Hepatocyte (in vitro differentiated cells): Measurements from ENCODE around the gene TESK1. TPM values are rescaled to one million over a fixed set of nuclear protein-coding genes. Genes with fewer than 3 reads are reported as not detected.

ENCODE experiments used
- DNase-seq: peaks from one replicate; pipeline ENCODE4 v3.0.0-alpha.2; 2016; ENCODE audit warnings: low spot score
- H2AFZ ChIP-seq: fragments of 200-600 bp; sonication (generic); 2 replicates; pipeline ENCODE4 v1.6.0; 2016; ENCODE audit warnings: antibody characterized with exemption, mild to moderate bottlenecking
- H3K27ac ChIP-seq: fragments of 200-600 bp; sonication (generic); 2 replicates; pipeline ENCODE4 v1.5.1; 2016; ENCODE audit warnings: mild to moderate bottlenecking
- H3K27me3 ChIP-seq: fragments of 200-600 bp; sonication (generic); 2 replicates; pipeline ENCODE4 v1.6.1; 2016
- H3K36me3 ChIP-seq: fragments of 200-600 bp; sonication (generic); replicated peaks from 2 replicates; pipeline ENCODE4 v1.5.1; 2016; ENCODE audit warnings: low read depth; ENCODE audit not compliant: insufficient read depth
- H3K4me1 ChIP-seq: fragments of 200-600 bp; sonication (generic); 2 replicates; pipeline ENCODE4 v1.5.1; 2016; ENCODE audit warnings: mild to moderate bottlenecking, moderate library complexity; ENCODE audit not compliant: insufficient read depth
- H3K4me2 ChIP-seq: fragments of 200-600 bp; sonication (generic); 2 replicates; pipeline ENCODE4 v1.6.0; 2016
- H3K4me3 ChIP-seq: fragments of 200-600 bp; sonication (generic); 2 replicates; pipeline ENCODE4 v1.5.1; 2016; ENCODE audit warnings: mild to moderate bottlenecking
- H3K79me2 ChIP-seq: fragments of 200-600 bp; sonication (generic); 2 replicates; pipeline ENCODE4 v1.6.0; 2017; ENCODE audit warnings: mild to moderate bottlenecking
- H3K9me2 ChIP-seq: fragments of 200-600 bp; sonication (generic); replicated peaks from 2 replicates; pipeline ENCODE4 v1.6.0; 2017; ENCODE audit warnings: mild to moderate bottlenecking; ENCODE audit not compliant: insufficient read depth
- H3K9me3 ChIP-seq: fragments of 200-600 bp; sonication (generic); 2 replicates; pipeline ENCODE4 v1.5.1; 2016; ENCODE audit warnings: low read depth, mild to moderate bottlenecking
- H4K20me1 ChIP-seq: fragments of 200-600 bp; sonication (generic); 2 replicates; pipeline ENCODE4 v1.6.0; 2016; ENCODE audit warnings: mild to moderate bottlenecking; ENCODE audit not compliant: insufficient read depth, poor library complexity, severe bottlenecking
- EZH2 ChIP-seq: fragments of 200-600 bp; sonication (generic); IDR thresholded peaks from 2 replicates; pipeline ENCODE4 v1.6.1; 2016; ENCODE audit warnings: antibody characterized with exemption, mild to moderate bottlenecking, borderline replicate concordance
- EZH2phosphoT487 ChIP-seq: fragments of 200-600 bp; sonication (generic); IDR thresholded peaks from one replicate; pipeline ENCODE4 v1.6.1; 2018; ENCODE audit warnings: antibody characterized with exemption, mild to moderate bottlenecking, low read depth, moderate library complexity; ENCODE audit not compliant: unreplicated experiment, severe bottlenecking
- WGBS: methylation state at CpG from one replicate; pipeline ENCODE4 v1.1.6; 2016; ENCODE audit warnings: low lambda C conversion rate; ENCODE audit errors: missing lambda C conversion rate; 5-methylcytosine and 5-hydroxymethylcytosine counted together
- polyA plus RNA-seq: library from polyadenylated mRNA; unstranded; fragments of >200 nt; fragmentation: Nextera tagmentation; extraction: Ambion mirVana; gene quantifications from 2 replicates; pipeline ENCODE4 v1.2.1, GENCODE V29; 2016
- total RNA-seq: library from RNA; depleted of rRNA; stranded (reverse); fragments of >200 nt; gene quantifications from 2 replicates; pipeline ENCODE4 v1.2.3, GENCODE V29; 2014
- TF ChIP-seq, protein P1 (sequence below): fragments of 200-600 bp; sonication (generic); IDR thresholded peaks from 2 replicates; pipeline ENCODE4 v1.5.1; 2016; ENCODE audit warnings: antibody characterized with exemption, mild to moderate bottlenecking; ENCODE audit not compliant: poor library complexity

Gene TESK1
- total and polyA plus RNA-seq, 2 experiments from 2014 or later: 17.4 to 30.3 TPM

DNA sequence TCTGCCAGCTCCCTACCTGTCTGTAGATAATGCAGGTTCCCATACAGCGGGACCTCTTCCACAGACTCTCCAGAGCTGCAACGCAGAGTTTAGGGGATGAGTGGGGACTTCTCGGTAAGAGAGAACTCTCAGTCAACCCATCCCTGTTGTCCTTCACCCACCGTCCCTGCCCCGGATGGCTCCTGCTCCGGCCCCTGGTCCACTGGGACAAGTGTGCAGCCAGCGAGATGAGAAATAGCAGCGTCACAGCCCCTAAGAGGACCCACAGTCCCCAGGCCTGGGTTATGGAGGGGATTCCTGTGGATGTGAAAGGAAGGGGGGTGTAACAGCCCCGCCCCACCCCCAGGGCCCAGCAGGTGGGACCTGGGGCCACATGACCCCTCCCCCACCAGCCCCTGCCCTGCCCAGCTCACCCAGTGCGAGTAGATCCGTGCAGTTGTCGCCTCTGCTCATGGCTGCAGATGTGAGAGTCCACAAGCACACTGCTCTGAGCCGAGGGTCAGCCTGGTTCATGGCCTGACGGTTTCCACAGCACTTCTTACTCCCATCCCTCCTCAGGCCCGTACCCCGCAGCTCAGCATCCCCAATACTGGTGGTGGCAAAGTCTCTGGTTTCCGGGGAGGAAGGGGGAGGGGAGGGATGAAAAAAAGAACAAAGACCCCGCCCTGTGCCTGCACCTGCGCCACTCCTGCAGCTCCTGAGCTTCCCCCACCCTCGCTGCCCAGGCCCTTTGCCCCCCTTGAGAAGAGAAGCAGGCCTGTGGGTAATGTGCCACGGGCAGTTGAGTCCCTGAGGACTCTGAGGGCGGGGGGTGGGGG lies 45.5 kb downstream of the TESK1 start, which contains the start of gene SIT1:
TSS of gene SIT1 (minus strand) at position 591 of the 818 bp plus-strand sequence. CDS start at position 513, 78 bp downstream.
- no peaks in the 10 kb centered on the region for H3K79me2 ChIP-seq
- no peaks in the 10 kb centered on the region for H3K27me3 ChIP-seq
- no peaks in the 10 kb centered on the region for H3K36me3 ChIP-seq
- H3K4me1 ChIP-seq: peaks cover 13% of the 10 kb centered on the region
- no peak within 1 kb of the TSS for H2AFZ ChIP-seq
- DNase-seq: no peak
- H3K9me2 ChIP-seq: no peaks in the 10 kb centered on the region
- WGBS: 76% methylated on average over 21 of the region's 22 CpGs
- H3K4me3 ChIP-seq: no peak within 1 kb of the TSS
- TF ChIP-seq, protein P1, sequence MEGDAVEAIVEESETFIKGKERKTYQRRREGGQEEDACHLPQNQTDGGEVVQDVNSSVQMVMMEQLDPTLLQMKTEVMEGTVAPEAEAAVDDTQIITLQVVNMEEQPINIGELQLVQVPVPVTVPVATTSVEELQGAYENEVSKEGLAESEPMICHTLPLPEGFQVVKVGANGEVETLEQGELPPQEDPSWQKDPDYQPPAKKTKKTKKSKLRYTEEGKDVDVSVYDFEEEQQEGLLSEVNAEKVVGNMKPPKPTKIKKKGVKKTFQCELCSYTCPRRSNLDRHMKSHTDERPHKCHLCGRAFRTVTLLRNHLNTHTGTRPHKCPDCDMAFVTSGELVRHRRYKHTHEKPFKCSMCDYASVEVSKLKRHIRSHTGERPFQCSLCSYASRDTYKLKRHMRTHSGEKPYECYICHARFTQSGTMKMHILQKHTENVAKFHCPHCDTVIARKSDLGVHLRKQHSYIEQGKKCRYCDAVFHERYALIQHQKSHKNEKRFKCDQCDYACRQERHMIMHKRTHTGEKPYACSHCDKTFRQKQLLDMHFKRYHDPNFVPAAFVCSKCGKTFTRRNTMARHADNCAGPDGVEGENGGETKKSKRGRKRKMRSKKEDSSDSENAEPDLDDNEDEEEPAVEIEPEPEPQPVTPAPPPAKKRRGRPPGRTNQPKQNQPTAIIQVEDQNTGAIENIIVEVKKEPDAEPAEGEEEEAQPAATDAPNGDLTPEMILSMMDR: no peak
- no peak for TF ChIP-seq EZH2
- no peak for TF ChIP-seq EZH2phosphoT487
- H3K4me2 ChIP-seq: no peak within 1 kb of the TSS
- H3K27ac ChIP-seq: peak within 1 kb of the TSS; percentile 91
- no peaks in the 10 kb centered on the region for H3K9me3 ChIP-seq
- H4K20me1 ChIP-seq: no peaks in the 10 kb centered on the region

DNA sequence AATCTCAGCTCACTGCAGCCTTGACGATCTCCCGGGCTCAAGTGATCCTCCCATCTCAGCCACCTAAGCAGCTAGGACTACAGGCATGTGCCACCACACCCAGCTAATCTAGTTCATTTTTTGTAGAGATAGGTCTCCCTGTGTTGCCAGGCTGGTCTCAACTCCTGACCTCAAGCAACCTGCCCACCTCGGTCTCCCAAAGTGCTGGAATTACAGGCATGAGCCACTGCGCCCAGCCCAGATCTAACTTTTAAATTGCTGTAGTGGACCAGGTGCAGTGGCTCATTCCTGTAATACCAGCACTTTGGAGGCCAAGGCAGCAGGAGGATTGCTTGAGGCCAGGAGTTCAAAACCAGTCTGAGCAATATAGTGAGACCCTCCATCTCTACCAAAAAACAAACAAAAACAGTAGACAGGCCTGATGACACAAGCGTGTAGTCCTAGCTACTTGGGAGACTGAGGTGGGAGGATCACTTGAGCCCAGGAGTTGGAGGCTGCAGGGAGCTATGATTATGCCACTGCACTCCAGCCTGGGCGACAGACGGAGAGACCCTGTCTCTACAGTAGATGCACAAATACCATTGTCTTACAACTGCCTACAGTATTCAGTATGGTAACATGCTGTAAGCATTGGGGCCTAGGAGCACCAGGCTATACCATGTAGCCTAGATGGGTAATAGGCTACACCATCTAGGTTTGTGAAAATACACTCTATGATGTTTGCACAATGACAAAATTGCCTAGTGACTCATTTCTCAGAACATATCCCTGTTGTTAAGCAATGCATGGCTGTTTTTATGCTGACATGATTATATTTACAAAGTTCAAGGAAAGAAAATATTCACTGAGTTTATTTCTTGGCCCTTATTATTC lies 47.1 kb downstream of the TESK1 start:
- peak overlapping the region; percentile 91 for H3K27ac ChIP-seq
- H3K27me3 ChIP-seq: no peaks in the 10 kb centered on the region
- DNase-seq: peak; percentile 65
- no peaks in the 10 kb centered on the region for H3K79me2 ChIP-seq
- H3K9me3 ChIP-seq: no peaks in the 10 kb centered on the region
- no peaks in the 10 kb centered on the region for H4K20me1 ChIP-seq
- H2AFZ ChIP-seq: no peak overlapping the region
- H3K4me2 ChIP-seq: no peak overlapping the region
- TF ChIP-seq EZH2phosphoT487 (no peak), EZH2 (no peak)
- TF ChIP-seq, protein P1: no peak
- no peaks in the 10 kb centered on the region for H3K9me2 ChIP-seq
- H3K36me3 ChIP-seq: no peaks in the 10 kb centered on the region
- no peak overlapping the region for H3K4me3 ChIP-seq
- 79% methylated on average over 7 of the region's 7 CpGs for WGBS
- peaks cover 8% of the 10 kb centered on the region for H3K4me1 ChIP-seq

DNA sequence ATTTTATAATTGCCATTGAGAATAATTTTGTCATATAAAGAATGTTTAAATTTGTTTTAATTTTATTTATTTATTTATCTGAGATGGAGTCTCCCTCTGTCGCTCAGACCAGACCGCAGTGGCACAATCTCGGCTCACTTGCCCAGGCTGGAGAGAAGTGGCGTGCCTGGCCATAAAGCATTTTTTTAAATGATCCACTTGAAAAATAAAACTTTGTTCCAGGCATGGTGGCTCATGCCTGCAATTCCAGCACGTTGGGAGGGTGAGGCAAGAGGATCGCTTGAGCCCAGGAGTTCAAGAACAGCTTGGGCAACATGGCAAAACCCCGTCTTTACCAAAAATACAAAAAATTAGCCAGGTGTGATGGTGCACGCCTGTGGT lies 47.8 kb downstream of the TESK1 start:
- TF ChIP-seq EZH2phosphoT487 (no peak), EZH2 (no peak)
- TF ChIP-seq, protein P1: no peak
- H3K36me3 ChIP-seq: no peaks in the 10 kb centered on the region
- no peaks in the 10 kb centered on the region for H3K9me3 ChIP-seq
- no peaks in the 10 kb centered on the region for H3K27me3 ChIP-seq
- no peaks in the 10 kb centered on the region for H3K9me2 ChIP-seq
- no peaks in the 10 kb centered on the region for H4K20me1 ChIP-seq
- H3K4me2 ChIP-seq: no peak overlapping the region
- no peaks in the 10 kb centered on the region for H3K79me2 ChIP-seq
- H3K4me3 ChIP-seq: no peak overlapping the region
- 87% methylated on average over 8 of the region's 8 CpGs for WGBS
- H2AFZ ChIP-seq: no peak overlapping the region
- peak overlapping the region; percentile 86 for H3K27ac ChIP-seq
- no peak for DNase-seq
- peaks cover 5% of the 10 kb centered on the region for H3K4me1 ChIP-seq
